ENCODE results near the gene HSPBP1.

Gene HSPBP1

GRCh38 chr19:55239004-55239403 is 40.9 kb downstream of the HSPBP1 start:
- TF ChIP-seq CTCF (IDR thresholded peaks at IDR 0.05; ENCODE audit: low read depth, low read length) = no peak
- no peak for DNase-seq (ENCODE audit: low read depth, low spot score)
- no peak overlapping the region for H3K4me3 ChIP-seq (ENCODE audit: low read depth, low read length)
- in situ Hi-C loops (cut with HindIII; ENCODE audit: low sequenced_read_pairs) = no loop called here

GRCh38 chr19:55238030-55238429 is 41.9 kb downstream of the HSPBP1 start:
- H3K4me3 ChIP-seq (ENCODE audit: low read depth, low read length) = no peak overlapping the region
- no peak for TF ChIP-seq CTCF (IDR thresholded peaks at IDR 0.05; ENCODE audit: low read depth, low read length)
- in situ Hi-C loops (cut with HindIII; ENCODE audit: low sequenced_read_pairs) = no loop called here
- no peak for DNase-seq (ENCODE audit: low read depth, low spot score)

DNA sequence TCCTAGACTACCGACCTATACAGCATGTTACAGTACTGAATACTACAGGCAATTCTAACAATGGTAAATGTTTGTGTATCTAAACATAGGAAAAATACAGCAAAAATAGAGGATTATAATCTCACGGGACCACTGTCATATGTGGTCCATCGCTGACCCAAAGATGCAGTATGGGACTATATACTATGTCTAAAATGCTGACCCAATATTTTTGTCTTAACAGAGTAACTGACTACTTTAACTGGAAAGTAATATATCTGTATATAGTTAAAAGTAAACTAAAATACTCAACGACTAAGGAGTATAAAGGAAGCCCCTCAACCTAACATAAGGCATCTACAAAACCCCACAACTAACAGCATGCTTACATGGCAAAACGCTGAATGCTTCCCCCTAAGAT is 46.9 kb downstream of the HSPBP1 start:
- H3K4me3 ChIP-seq (ENCODE audit: low read depth, low read length) = no peak overlapping the region
- TF ChIP-seq CTCF (IDR thresholded peaks at IDR 0.05; ENCODE audit: low read depth, low read length) = no peak
- in situ Hi-C loops (cut with HindIII; ENCODE audit: low sequenced_read_pairs) = no loop called here
- no peak for DNase-seq (ENCODE audit: low read depth, low spot score)

DNA sequence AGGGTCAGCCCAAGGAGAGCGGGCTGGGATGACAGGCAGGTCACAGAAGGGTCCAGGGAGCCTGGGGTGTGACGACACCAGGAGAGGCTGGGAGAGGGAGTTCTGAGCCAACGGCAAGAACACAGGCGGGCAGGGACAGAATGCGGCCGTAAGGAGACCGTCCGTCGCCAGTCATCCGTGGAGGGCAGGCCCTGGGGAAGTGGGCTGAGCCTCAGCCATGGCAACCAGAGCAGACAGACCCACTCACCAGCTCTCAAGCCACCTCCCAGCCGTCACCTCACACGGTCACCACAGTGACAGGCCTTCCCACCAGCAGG is 47.7 kb downstream of the HSPBP1 start:
- no peak for TF ChIP-seq CTCF (IDR thresholded peaks at IDR 0.05; ENCODE audit: low read depth, low read length)
- H3K4me3 ChIP-seq (ENCODE audit: low read depth, low read length) = no peak overlapping the region
- in situ Hi-C loops (cut with HindIII; ENCODE audit: low sequenced_read_pairs) = no loop called here
- DNase-seq (ENCODE audit: low read depth, low spot score) = no peak

DNA sequence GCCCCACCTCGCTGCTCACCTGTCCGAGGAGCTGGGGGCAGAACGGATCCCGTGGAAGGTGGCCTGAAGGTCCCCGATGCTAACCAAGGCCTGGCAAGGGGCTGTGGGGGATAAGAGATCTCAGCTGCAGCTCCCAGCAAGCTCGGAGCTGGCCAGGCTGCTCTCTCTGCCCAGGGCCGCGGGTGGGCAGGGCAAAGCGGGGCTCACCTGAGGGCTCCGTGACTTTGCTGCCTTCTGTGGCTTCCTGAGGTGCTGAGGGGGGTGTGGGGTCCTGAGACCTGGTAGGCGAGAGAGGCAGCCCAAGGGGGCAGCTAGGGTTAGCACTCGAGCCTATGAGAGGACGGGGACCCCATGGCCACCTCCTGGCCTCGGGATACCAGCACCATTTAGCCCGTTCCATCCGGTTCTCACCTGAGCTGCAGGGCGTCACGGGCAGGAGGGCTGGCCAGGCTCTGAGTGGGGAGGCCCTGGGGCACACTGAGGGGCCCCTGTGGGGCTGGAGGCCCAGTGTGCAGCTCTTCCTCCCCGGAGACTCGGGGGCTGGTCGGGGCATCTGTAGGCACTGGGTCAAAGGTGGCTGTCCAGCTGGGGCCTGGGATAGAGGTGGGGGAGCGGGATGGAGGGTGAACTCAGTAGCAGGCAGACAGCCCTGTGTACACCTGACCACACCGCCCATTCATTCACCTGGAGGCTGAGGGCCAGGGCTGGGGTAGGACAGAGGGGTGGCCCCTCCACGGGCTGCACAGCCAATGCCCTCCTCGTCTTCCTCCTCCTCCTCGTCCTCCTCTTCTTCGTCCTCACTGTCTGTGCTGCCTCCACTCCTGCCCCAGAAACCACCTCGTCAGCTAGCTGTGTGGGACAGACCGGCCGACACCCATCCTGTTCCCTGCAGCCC is 48.3 kb downstream of the HSPBP1 start:
- in situ Hi-C loops (cut with HindIII; ENCODE audit: low sequenced_read_pairs) = no loop called here
- DNase-seq (ENCODE audit: low read depth, low spot score) = no peak
- no peak overlapping the region for H3K4me3 ChIP-seq (ENCODE audit: low read depth, low read length)

DNA sequence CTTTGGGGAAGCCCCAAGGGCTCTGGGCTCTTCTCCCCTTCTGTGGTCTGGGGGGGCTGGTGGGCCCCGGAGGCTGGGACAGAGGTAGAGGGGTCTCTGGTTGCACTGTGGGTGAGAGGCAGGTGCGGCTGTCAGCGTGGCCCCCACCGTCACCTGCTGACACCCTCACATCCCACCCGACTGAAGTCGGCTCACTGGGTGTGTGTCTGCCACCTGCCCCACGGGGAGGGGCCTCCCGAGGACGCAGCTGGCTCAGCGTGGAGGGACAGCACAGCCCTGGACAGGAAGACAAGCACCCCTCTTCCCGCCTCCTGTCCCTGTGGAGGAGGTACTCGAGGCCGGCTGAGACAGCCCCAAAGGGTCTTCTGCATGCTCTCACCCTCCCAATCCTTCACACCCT is 49.1 kb downstream of the HSPBP1 start:
- no peak overlapping the region for H3K4me3 ChIP-seq (ENCODE audit: low read depth, low read length)
- no peak for TF ChIP-seq CTCF (IDR thresholded peaks at IDR 0.05; ENCODE audit: low read depth, low read length)
- in situ Hi-C loops (cut with HindIII; ENCODE audit: low sequenced_read_pairs) = no loop called here
- no peak for DNase-seq (ENCODE audit: low read depth, low spot score)

More for the DNA sequence above, 48.3 kb downstream of the HSPBP1 start:
- TF ChIP-seq CTCF (IDR thresholded peaks at IDR 0.05; ENCODE audit: low read depth, low read length) = no peak
